Renal pelvis (tissue), 4 donors: ENCODE measurements around the gene C14orf119. TPM values are rescaled to one million over a fixed set of nuclear protein-coding genes. Genes with fewer than 3 reads are reported as not detected.

Experiments
- DNase-seq: peaks from one replicate; pipeline ENCODE4 v3.0.0-alpha.2; 2013
- polyA plus RNA-seq, 3 donors: library from polyadenylated mRNA; unstranded; fragments of 120-200 nt; gene quantifications; one replicate each; pipeline ENCODE4 v1.2.1, GENCODE V29; 2013; ENCODE audit not compliant: insufficient read length in 3 of 3

C14orf119 gene
- polyA plus RNA-seq, 3 donors: 72.3 to 84.5 (median 79.3) TPM

DNA sequence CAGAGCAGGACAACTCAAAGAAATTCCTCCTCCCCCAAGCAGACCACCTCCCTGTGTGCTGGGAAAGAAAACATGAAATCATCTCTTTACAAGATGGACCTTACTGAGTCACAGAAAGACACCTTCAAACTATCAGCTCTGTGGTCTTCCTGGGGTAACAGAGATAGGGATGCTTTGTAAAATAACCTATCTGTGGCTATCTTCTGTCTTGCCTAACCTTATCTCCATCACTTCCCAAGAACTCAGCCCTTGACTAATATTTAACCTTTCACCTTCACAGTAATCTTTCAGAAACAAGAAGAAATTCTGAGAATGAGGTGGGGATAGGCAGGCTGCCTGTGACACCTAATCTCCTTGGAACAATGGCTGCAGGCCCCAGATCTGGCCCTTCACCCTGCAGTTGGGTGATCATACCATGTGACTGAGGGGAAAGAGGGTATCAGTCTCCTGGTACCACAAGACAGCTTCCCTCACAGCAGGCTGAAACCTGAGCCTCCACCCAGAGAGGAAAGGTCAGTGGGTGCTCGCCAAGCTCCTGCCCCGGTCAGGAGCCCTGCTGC lies 51.1 kb downstream of the C14orf119 start:
- no peak for DNase-seq

DNA sequence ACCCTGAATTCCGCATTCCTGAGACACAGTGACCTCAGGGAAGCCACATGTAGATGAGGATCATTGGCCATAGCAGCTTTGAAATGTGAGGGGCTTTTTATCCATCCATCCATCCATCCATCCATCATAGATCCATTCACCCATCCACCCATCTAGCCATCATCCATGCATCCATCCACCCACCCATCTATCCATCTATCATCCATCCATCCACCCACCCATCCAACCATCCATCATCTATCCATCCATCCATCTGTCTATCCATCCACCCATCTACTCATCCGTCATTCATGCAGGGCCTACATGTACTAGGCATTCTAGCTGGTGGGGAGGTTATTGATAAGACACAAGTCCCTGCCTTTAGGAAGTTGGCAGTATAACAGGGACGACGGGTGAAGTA lies 51.7 kb downstream of the C14orf119 start:
- DNase-seq: no peak

DNA sequence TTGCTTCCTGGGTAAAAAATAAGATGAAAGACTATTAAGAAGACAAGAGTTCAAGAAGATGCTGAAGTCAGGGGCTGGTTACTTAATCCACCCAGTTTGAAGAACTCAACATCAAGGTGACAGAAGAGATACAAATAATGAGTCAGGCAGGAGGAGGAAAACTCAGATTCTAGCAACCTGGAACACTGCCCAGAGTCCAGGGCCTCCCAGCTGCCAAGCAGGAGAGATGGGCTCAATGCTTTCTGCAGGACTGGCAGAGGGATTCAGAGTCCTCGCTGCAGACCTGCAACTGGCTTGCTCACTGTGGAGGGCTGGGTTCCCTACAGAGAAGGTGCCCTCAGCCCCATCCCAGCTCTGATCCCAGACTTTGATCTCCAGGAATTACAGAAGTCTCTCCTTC lies 52.4 kb downstream of the C14orf119 start:
- DNase-seq: no peak

DNA sequence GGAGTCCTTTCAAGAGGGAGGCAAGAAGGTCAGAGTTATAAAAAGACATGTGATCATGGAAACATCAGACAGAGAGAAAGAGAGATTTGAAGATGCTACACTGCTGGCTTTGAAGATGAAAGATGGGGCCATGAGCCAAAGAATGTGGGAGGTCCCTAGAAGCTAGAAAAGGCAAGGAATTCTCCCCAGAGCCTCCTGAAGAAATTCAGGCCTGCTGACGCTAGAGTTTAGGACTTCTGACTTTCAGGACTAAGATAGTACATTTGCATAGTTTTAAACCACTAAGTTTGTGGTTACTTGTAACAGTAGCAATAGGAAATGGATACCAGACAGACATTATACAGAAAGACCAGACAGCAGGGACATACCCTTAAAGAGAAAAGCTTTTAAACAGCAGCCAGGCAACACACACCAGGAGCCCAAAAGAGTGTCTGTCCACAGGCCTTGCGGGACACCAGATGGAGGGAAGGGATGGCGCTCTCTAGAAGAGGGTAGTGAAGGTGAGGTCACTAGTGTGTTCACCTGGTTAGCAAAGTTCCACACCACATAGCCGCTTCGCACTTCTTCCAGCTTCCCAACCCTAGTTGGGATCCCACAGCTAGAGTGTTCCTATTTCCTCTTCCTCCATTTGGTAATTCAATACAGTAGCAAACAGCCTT lies 53.4 kb downstream of the C14orf119 start:
- no peak for DNase-seq

DNA sequence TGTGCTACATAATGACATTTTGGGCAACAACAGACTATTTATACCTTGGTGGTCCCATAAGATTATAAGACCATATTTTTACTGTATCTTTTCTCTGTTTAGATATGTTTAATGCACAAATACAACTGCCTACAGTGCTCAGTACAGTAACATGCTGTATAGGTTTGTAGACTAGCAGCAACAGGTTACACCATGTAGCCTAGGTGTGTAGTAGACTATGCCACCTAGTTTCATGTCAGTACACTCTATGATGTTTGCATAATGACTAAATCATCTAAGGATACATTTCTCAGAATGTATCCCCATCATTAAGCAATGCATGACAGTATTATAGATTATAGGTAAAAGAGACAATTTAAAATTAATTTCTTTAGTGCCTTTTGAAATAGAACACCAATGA lies 54.4 kb downstream of the C14orf119 start:
- no peak for DNase-seq

Other genes starting within 250 kb of the C14orf119 start
- gene LRP10, start 223.8 kb upstream of the C14orf119 start, polyA plus RNA-seq: 10 to 100 TPM; 79.1 to 94.9 (median 93.9) TPM
- 1 to 10 TPM; 1.9 to 2.1 (median 1.9) TPM for gene REM2, start 212.3 kb upstream of the C14orf119 start, polyA plus RNA-seq
- 100 to 1,000 TPM; 121 to 144 (median 123) TPM for gene RBM23, start 176.4 kb upstream of the C14orf119 start, polyA plus RNA-seq
- gene PRMT5, start 166.1 kb upstream of the C14orf119 start, polyA plus RNA-seq: 100 to 1,000 TPM; 150 to 181 (median 161) TPM
- 10 to 100 TPM; 51.9 to 64.0 (median 59.9) TPM for gene HAUS4, start 138.4 kb upstream of the C14orf119 start, polyA plus RNA-seq
- 100 to 1,000 TPM in 2 of 3 donors, 10 to 100 TPM in 1; 77.4 to 120 (median 103) TPM for gene AJUBA, start 113.0 kb upstream of the C14orf119 start, polyA plus RNA-seq
- gene C14orf93, start 85.4 kb upstream of the C14orf119 start, polyA plus RNA-seq: 10 to 100 TPM; 19.9 to 27.2 (median 22.5) TPM
- gene PSMB5, start 60.6 kb upstream of the C14orf119 start, polyA plus RNA-seq: 100 to 1,000 TPM; 207 to 269 (median 224) TPM
- gene PSMB11, start 53.3 kb upstream of the C14orf119 start, polyA plus RNA-seq: under 1 TPM in 1 of 3 donors, not detected in 2; 0.04 TPM
- gene CDH24, start 38.0 kb upstream of the C14orf119 start, polyA plus RNA-seq: 10 to 100 TPM; 22.9 to 38.2 (median 23.9) TPM
- gene ACIN1, start 369 bp upstream of the C14orf119 start, polyA plus RNA-seq: 100 to 1,000 TPM; 246 to 370 (median 335) TPM
- gene CIROP, start 9.5 kb downstream of the C14orf119 start, polyA plus RNA-seq: under 1 TPM in 2 of 3 donors, not detected in 1; 0.06 to 0.18 TPM
- under 1 TPM; 0.10 to 0.30 (median 0.15) TPM for gene CEBPE, start 23.8 kb downstream of the C14orf119 start, polyA plus RNA-seq
- 100 to 1,000 TPM in 1 of 3 donors, 10 to 100 TPM in 2; 76.5 to 103 (median 88.8) TPM for gene SLC7A8, start 88.2 kb downstream of the C14orf119 start, polyA plus RNA-seq
- 1 to 10 TPM; 1.3 to 3.4 (median 2.3) TPM for gene RNF212B, start 142.4 kb downstream of the C14orf119 start, polyA plus RNA-seq
- gene HOMEZ, start 190.6 kb downstream of the C14orf119 start, polyA plus RNA-seq: 10 to 100 TPM; 28.5 to 32.3 (median 29.2) TPM
- 10 to 100 TPM; 20.5 to 37.2 (median 37.2) TPM for gene PPP1R3E, start 207.4 kb downstream of the C14orf119 start, polyA plus RNA-seq
- gene BCL2L2, start 211.3 kb downstream of the C14orf119 start, polyA plus RNA-seq: 10 to 100 TPM; 38.2 to 54.4 (median 47.7) TPM
- 100 to 1,000 TPM; 269 to 322 (median 307) TPM for gene PABPN1, start 226.0 kb downstream of the C14orf119 start, polyA plus RNA-seq